Caco-2 (cell line): Measurements from ENCODE around the gene VPS29. TPM values are rescaled to one million over a fixed set of nuclear protein-coding genes. Genes with fewer than 3 reads are reported as not detected.

Source experiments
- BruUV-seq: library from RNA; stranded (reverse); fragments of 400-500 nt; replicated peaks from 2 replicates; lab custom pipeline; 2021; lab: Mats Ljungman, UMichigan
- CTCF ChIA-PET: fragments of 300-600 bp; sonication (Branson Sonifier 250); formaldehyde crosslinking; loops from one replicate; lab custom pipeline; 2022; ENCODE audit warnings: antibody characterized with exemption; lab: Charles Lee
- POLR2A ChIA-PET: fragments of 300-600 bp; sonication (Branson Sonifier 250); formaldehyde crosslinking; loops from one replicate; lab custom pipeline; 2022; ENCODE audit warnings: antibody characterized with exemption; lab: Charles Lee
- DNase-seq, 2 experiments: peaks; one replicate each; pipeline versions ENCODE4 v3.0.0 to v3.0.0-alpha.2; 2020 to 2022
- H3K27me3 ChIP-seq: replicated peaks from 2 replicates; pipeline ENCODE4 v1.6.0; 2011; ENCODE audit warnings: low read length; ENCODE audit not compliant: control insufficient read depth, insufficient read depth
- H3K36me3 ChIP-seq: 2 replicates; pipeline ENCODE4 v1.5.1; 2011; ENCODE audit warnings: low read length; ENCODE audit not compliant: control insufficient read depth, insufficient read depth
- H3K4me1 ChIP-seq: fragments of 250-450 bp; sonication (Bioruptor Pico); 2 replicates; pipeline ENCODE4 v1.5.1; 2020; ENCODE audit warnings: mild to moderate bottlenecking
- H3K4me3 ChIP-seq: 2 replicates; pipeline ENCODE4 v1.5.1; 2011; ENCODE audit warnings: low read depth, mild to moderate bottlenecking, control low read depth, low read length
- H3K9me3 ChIP-seq: fragments of 250-450 bp; sonication (Bioruptor Pico); 2 replicates; pipeline ENCODE4 v1.5.1; 2020; ENCODE audit warnings: mild to moderate bottlenecking, moderate library complexity
- H3K27ac Mint-ChIP-seq: one replicate; pipeline ENCODE4 v1.8.0; 2022; ENCODE audit warnings: mixed read lengths; ENCODE audit not compliant: unreplicated experiment
- H3K27me3 Mint-ChIP-seq: one replicate; pipeline ENCODE4 v1.8.0; 2022; ENCODE audit warnings: mixed read lengths; ENCODE audit not compliant: insufficient read depth, unreplicated experiment
- H3K36me3 Mint-ChIP-seq: one replicate; pipeline ENCODE4 v1.8.0; 2022; ENCODE audit warnings: mild to moderate bottlenecking, mixed read lengths; ENCODE audit not compliant: insufficient read depth, unreplicated experiment
- H3K4me1 Mint-ChIP-seq: one replicate; pipeline ENCODE4 v1.8.0; 2022; ENCODE audit warnings: low read depth, mixed read lengths; ENCODE audit not compliant: unreplicated experiment
- H3K4me3 Mint-ChIP-seq: one replicate; pipeline ENCODE4 v1.8.0; 2022; ENCODE audit warnings: mild to moderate bottlenecking, moderate library complexity, mixed read lengths; ENCODE audit not compliant: unreplicated experiment
- H3K9me3 Mint-ChIP-seq: one replicate; pipeline ENCODE4 v1.8.0; 2022; ENCODE audit warnings: mixed read lengths; ENCODE audit not compliant: unreplicated experiment
- CTCF ChIP-seq, 2 experiments: fragments of 200-600 bp in 1 of 2; IDR thresholded peaks; 1 replicate in 1 of 2; 2 replicates in 1 of 2; pipeline versions ENCODE4 v1.5.1 to v1.8.0; 2011 to 2022; ENCODE audit warnings: antibody characterized with exemption in 1 of 2, control low read depth in 1 of 2, inconsistent platforms in 1 of 2, low read depth in 1 of 2, low read length in 1 of 2, mild to moderate bottlenecking in 1 of 2, moderate library complexity in 1 of 2; ENCODE audit not compliant: insufficient read depth in 1 of 2, severe bottlenecking in 1 of 2, unreplicated experiment in 1 of 2
- intact Hi-C: fragments of 100-400 bp; cut with micrococcal nuclease; formaldehyde crosslinking; loops from one replicate; pipeline ENCODE4 v1.10.0; 2022; ENCODE audit not compliant: unreplicated experiment
- total RNA-seq: library from RNA; stranded (reverse); gene quantifications from 2 replicates; pipeline ENCODE4 v1.2.3, GENCODE V29; 2022

Gene VPS29
- total RNA-seq, 1 experiment from 2014 or later = 127 TPM

GRCh38 chr12:110508071-110508586, 6.2 kb upstream of the VPS29 start:
- ChIA-PET CTCF (no interaction called here), POLR2A (no interaction called here)
- Histone ChIP-seq H3K27me3 (no peaks in the 10 kb centered on the region), H3K4me1 (no peaks in the 10 kb centered on the region), H3K36me3 (no peaks in the 10 kb centered on the region), H3K9me3 (no peaks in the 10 kb centered on the region), H3K4me3 (no peak overlapping the region)
- Mint-ChIP-seq H3K27ac (no peak overlapping the region), H3K27me3 (no peaks in the 10 kb centered on the region), H3K36me3 (no peaks in the 10 kb centered on the region), H3K4me3 (no peak overlapping the region), H3K4me1 (no peaks in the 10 kb centered on the region), H3K9me3 (no peaks in the 10 kb centered on the region)
- no peak for TF ChIP-seq CTCF (IDR thresholded peaks at IDR 0.05; ENCODE audit: insufficient read depth in 1 of 2, low read depth in 1 of 2, low read length in 1 of 2, severe bottlenecking in 1 of 2, unreplicated experiment in 1 of 2)
- intact Hi-C loops = no loop called here
- DNase-seq = no peak
- no TSS peak for BruUV-seq

GRCh38 chr12:110505332-110505731, 3.4 kb upstream of the VPS29 start:
- BruUV-seq = no TSS peak
- no peak for TF ChIP-seq CTCF (IDR thresholded peaks at IDR 0.05; ENCODE audit: insufficient read depth in 1 of 2, low read depth in 1 of 2, low read length in 1 of 2, severe bottlenecking in 1 of 2, unreplicated experiment in 1 of 2)
- peaks cover 6% of the 10 kb centered on the region for H3K4me1 ChIP-seq
- CTCF ChIA-PET = no interaction called here
- POLR2A ChIA-PET = interaction anchor here (0.5 kb wide), 1 partner anchor 74 kb away, joined by 3 read pairs; no protein-coding TSS in a partner anchor
- no peaks in the 10 kb centered on the region for H3K9me3 ChIP-seq
- peaks cover 15% of the 10 kb centered on the region for H3K36me3 Mint-ChIP-seq
- no peak for DNase-seq
- H3K4me1 Mint-ChIP-seq = no peaks in the 10 kb centered on the region
- intact Hi-C loops = no loop called here
- no peaks in the 10 kb centered on the region for H3K27me3 ChIP-seq
- no peaks in the 10 kb centered on the region for H3K36me3 ChIP-seq
- H3K9me3 Mint-ChIP-seq = no peaks in the 10 kb centered on the region
- no peak overlapping the region for H3K4me3 Mint-ChIP-seq
- no peak overlapping the region for H3K27ac Mint-ChIP-seq
- H3K27me3 Mint-ChIP-seq = no peaks in the 10 kb centered on the region
- no peak overlapping the region for H3K4me3 ChIP-seq

GRCh38 chr12:110503432-110503831, 1.5 kb upstream of the VPS29 start:
- ChIA-PET POLR2A (interaction anchor here (5.5 kb wide), 1 partner anchor 35 kb away, joined by 36 read pairs; the partner anchor contains the start of genes FAM216A and GPN3), CTCF (interaction anchor here (0.6 to 1.3 kb wide), 3 partner anchors 54 to 98 kb away, joined by 3 to 12 read pairs (median 4); partner anchors contain the start of gene ARPC3)
- H3K4me1 ChIP-seq = peaks cover 21% of the 10 kb centered on the region
- H3K27me3 Mint-ChIP-seq = no peaks in the 10 kb centered on the region
- DNase-seq = no peak
- H3K36me3 ChIP-seq = no peaks in the 10 kb centered on the region
- intact Hi-C loops = loop anchor here (5.0 kb wide), 1 partner anchor 51 kb away; the partner anchor contains the start of gene ARPC3
- no peaks in the 10 kb centered on the region for H3K4me1 Mint-ChIP-seq
- H3K36me3 Mint-ChIP-seq = peaks cover 26% of the 10 kb centered on the region
- no peaks in the 10 kb centered on the region for H3K9me3 ChIP-seq
- H3K27me3 ChIP-seq = no peaks in the 10 kb centered on the region
- no peak overlapping the region for H3K4me3 Mint-ChIP-seq
- TF ChIP-seq CTCF (IDR thresholded peaks at IDR 0.05; ENCODE audit: insufficient read depth in 1 of 2, low read depth in 1 of 2, low read length in 1 of 2, severe bottlenecking in 1 of 2, unreplicated experiment in 1 of 2) = no peak
- BruUV-seq = no TSS peak
- no peak overlapping the region for H3K4me3 ChIP-seq
- H3K9me3 Mint-ChIP-seq = no peaks in the 10 kb centered on the region
- peak overlapping the region; percentile 97 for H3K27ac Mint-ChIP-seq
